NCI-H128 (cell line): Measurements from ENCODE around the gene CLPTM1L.
"Not testable (repeated sequence)": the region's sequence is repeated elsewhere in the genome, so short reads cannot be mapped to it uniquely, and the experiment has no call there.

Experiments used
- DNase-seq: peaks from one replicate; lab custom pipeline; 2025; ENCODE audit not compliant: unreplicated experiment; lab: John Stamatoyannopoulos, UW

The CLPTM1L gene

GRCh38 chr5:1360367-1360766 lies 15.5 kb upstream of the CLPTM1L start:
- not testable (repeated sequence) for DNase-seq

- DNase-seq, result no peak
Measured at GRCh38 chr5:1359713-1360112, 14.8 kb upstream of the CLPTM1L start.

DNA sequence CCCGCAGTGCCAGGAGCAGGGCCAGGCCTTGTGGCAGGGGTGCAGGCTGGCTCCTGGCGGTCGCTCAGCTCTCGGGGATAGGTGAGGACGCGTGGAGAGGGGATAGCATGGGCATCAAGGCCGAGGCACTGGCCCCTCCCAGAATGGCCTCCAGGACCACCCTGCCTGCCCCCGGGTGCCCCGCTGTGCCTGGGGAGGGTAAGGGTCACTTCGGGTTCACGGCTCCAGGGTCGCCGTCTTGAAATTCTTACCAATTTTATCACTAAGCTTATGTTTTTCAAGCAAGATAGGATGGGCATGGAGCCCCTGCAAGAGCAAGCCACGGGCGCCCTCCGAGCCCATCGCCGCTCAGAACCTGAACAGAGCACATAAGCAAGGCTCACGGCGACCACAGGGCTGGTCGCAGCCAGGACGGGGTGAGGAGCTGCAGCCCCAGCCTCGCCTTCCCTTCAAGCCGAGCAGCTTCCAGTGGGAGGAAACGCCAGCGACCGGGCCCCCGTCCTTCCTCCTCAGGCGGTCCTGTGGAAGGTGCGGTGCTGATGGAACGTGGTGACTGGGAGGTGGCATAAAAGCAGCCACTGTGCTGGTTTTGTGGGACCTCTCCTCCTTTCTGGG lies 14.2 kb upstream of the CLPTM1L start:
- DNase-seq, result no peak

DNA sequence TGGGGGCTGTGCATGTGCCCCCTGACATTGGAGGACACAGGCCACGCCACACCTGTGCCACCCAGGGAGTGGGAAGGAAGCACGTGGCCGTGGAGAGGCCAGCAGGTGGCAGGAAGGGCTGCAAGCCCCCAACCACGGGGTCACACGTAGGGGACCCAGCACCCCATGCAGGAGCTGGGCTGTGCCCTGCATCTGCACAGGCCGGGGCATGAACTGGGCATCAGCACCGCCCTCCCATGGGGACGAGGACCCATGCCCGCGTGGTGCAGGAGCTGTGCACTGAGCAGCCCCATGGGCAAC lies 13.8 kb upstream of the CLPTM1L start:
- no peak for DNase-seq

DNA sequence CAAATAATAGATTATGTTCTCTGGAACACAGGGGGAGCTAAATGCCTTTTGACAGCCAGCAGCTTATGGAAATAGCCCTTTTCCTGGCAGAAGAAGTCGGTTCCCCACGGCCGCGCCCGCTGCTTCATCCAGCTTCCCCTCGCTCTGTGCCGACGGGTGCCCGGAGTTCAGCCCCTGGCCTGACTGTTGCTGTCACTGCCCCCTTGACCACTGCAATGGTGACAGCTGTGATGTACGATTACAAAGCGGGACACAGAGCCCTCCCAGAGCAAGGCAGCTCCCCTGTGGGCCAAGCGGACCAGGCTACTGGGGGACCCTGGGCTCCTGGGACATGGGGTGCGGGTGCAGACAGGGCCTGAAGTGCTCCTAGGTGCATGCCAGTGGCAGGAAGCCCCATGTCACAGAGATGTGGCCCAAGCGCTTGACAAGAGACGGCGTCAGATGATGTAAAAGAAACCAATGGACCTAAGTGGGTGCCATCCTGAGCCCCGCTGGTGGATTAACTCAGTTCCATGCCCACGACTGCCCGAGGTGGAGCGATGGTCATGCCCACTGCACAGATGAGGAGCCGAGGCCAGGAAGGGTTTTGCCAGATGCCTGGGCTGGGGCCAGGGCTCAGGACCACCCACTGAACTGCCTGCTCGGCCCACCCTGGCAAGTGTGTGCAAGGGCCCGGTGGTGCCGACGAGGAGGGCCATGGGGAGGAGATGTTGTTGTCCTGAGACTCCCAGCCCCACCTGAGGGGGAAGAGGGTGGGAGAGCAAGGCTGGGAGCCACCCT lies 13.2 kb upstream of the CLPTM1L start:
- no peak for DNase-seq

- no peak for DNase-seq
Measured at GRCh38 chr5:1356873-1357787, 12.2 kb upstream of the CLPTM1L start.

DNA sequence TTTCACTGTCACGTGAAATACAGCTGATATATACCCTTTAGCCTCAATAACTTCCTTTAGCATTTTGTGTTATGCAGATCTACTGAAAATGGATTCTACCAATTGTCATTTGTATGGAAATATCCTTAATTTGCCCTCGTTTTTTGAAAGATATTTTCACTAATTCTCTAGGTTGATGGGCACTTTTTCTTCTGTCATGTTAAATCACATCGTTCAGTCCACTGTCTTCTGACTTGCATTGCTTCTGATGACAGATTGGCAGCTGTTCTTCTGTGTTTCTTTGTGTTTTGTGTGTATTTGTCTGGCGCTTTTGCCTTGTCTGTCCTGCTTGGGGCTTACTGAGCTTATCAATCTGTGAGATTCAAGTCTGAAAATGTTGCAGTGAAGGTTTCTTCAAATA lies 9.7 kb upstream of the CLPTM1L start:
- no peak for DNase-seq

- no peak for DNase-seq
Measured at GRCh38 chr5:1352231-1353219, 7.6 kb upstream of the CLPTM1L start.

- no peak for DNase-seq
Measured at GRCh38 chr5:1351156-1351555, 6.3 kb upstream of the CLPTM1L start.

GRCh38 chr5:1349246-1349645 lies 4.3 kb upstream of the CLPTM1L start:
- DNase-seq, result no peak

DNA sequence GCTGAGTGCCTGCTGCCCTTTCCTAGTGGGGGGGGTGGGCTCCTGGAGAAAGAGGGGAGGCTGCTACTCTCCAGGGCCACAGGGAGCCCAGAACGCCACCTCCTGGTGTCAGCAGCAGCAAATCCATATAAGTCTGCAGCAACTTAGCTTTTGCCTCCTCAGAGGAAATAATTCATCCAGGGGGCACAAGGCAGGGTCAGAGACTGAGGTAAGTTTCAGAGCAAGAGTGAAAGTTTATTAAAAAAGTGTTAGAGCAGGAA lies 4.0 kb upstream of the CLPTM1L start:
- DNase-seq, result no peak

DNA sequence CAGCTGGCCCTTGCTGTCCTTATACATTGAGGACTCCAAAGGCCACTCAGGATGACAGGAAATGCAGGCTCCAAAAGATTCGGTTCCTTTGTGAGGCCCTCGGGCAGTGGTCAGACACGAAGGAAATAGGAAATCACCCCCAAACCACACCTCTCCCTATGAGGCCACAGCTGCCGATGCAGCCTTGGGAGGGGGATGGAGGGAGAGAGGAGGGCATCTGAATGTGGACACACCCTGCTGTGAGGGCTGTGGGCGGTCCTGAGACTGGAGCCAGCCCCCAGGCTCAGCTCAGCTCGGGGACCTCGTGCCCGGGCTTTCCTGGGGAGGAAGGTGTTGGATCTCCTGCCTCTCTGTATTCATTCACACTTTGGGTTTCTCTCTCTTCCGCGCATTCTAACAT lies 2.7 kb upstream of the CLPTM1L start:
- no peak for DNase-seq

DNA sequence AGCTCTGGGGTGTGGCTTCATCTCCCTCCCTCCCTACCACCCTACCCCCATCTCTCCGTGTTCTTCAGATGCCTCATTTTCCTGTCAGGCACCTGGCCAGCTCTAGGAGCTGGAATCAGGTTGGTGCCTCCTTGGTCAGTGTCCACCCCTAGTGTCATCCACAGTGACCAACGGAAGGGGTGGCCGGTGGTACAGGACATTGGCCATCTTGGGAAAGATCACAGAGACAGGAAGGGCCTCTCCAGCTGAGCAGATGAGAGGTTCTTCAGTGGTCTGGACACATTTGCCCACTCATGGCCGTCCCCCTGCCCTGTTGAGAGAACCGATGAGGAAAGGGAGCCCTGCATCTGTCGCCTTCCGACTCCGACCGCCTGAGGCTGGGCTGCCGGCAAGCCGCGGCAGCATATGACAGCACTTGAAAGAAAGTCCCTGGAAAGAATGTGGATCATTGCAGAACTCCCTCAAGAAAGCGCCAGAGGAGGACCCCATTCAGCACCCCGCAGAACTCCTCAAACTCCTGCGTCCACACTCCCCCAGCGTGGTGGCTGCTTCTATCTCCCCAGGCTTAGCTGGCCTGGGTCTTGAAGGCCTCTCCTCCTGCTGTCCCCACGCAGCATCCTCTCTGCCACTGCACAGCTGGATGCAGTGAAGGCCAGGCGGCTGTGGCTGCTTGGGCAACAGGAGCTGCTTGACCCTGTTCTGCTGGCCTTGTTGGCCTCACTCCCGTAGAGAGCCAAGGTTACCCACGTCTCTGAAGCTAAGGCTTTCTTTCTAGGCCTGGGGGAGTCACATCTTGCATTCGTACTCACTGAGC lies 1.9 kb upstream of the CLPTM1L start:
- no peak for DNase-seq

DNA sequence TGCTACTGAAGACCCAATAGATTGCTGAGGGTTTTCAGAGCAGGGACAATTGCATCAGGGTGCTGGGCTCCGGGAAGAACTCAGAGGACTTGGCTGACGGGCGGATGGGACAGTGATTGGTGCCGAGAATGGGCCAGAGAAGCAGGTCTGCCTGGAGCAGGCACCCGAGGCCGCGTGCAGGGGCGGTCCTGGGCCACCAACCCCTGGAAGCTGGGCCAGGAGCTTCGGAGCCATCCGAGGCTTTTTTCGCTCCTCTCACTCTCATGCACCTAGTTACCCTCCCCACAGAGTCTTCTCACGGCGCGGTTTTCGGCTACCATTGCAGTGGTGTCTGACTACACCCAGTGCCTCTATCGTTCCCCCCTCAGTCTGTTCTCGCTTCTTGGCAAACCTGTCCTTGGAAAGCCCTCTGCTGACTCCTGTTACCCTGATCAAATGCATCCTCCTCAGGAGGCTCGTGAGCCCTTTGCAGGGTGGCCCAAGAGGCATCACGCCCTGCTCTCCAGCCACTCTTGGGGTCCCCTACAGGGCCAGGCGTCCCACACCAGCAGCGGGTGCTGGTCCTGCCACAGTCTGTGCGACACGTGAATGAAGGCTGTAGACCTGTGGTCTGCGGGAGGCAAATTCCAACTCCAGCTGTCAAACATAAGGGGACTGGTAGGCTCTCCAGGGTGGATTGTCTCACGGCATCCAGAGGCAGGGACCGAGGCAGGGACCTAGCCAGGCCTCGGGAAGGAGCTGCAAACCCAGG lies 1.2 kb upstream of the CLPTM1L start:
- no peak for DNase-seq

- no peak for DNase-seq
Measured at GRCh38 chr5:1343931-1344901, 683 bp downstream of the CLPTM1L start.

GRCh38 chr5:1343315-1343751 lies 1.6 kb downstream of the CLPTM1L start:
- no peak for DNase-seq

DNA sequence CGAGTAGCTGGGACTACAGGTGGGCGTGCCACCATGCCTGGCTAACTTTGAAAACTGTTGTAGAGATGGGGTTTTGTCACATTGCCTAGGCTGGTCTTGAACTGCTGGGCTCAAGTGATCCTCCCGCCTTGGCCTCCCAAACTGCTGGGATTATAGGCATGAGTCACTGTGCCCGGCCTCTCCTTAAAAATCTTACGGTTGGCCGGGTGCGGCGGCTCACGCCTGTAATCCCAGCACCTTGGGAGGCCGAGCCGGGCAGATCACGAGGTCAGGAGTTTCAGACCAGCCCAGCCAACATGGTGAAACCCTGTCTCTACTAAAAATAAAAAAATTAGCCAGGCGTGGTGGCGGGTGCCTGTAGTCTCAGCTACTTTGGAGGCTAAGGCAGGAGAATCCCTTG lies 2.2 kb downstream of the CLPTM1L start:
- not testable (repeated sequence) for DNase-seq

- no peak for DNase-seq
Measured at GRCh38 chr5:1342268-1342667, 2.6 kb downstream of the CLPTM1L start.
